Naive thymus-derived CD4-positive, alpha-beta T cell (primary cell): ENCODE data around the gene BTN3A1. TPM values are rescaled to one million over a fixed set of nuclear protein-coding genes. Genes with fewer than 3 reads are reported as not detected.
A peak's percentile ranks its signal among the peaks of the same experiment; 100 is the strongest.

Source experiments
- ATAC-seq: fragments of 150-1000 bp; cut with Tn5 transposase; 2 replicates; pipeline ENCODE4 v1.10.0; 2021; ENCODE audit warnings: mild to moderate bottlenecking, moderate library complexity
- CTCF ChIA-PET: fragments of 350-600 bp; sonication (Branson Sonifier 250); formaldehyde crosslinking; loops from one replicate; lab custom pipeline; 2021; ENCODE audit warnings: antibody characterized with exemption; lab: Charles Lee
- POLR2A ChIA-PET: fragments of 350-600 bp; sonication (Branson Sonifier 250); formaldehyde crosslinking; loops from one replicate; lab custom pipeline; 2021; ENCODE audit warnings: antibody characterized with exemption, inconsistent platforms; lab: Charles Lee
- DNase-seq, 9 donors: peaks; one replicate each; pipeline versions ENCODE4 v3.0.0 to v3.0.0-alpha.2; 2020 to 2022; ENCODE audit warnings: mixed read lengths in 1 of 9
- H3K27ac ChIP-seq: one replicate; pipeline ENCODE4 v1.7.0; 2013; ENCODE audit warnings: mild to moderate bottlenecking, low read depth, low read length, moderate library complexity
- H3K27me3 ChIP-seq, 2 donors: one replicate each; pipeline ENCODE4 v1.7.0; 2013; ENCODE audit warnings: low read length in 2 of 2, mild to moderate bottlenecking in 2 of 2, moderate library complexity in 2 of 2; ENCODE audit not compliant: control insufficient read depth in 2 of 2, insufficient read depth in 2 of 2
- H3K36me3 ChIP-seq, 3 experiments: 1 replicate in 2 of 3; 2 replicates in 1 of 3; pipeline ENCODE4 v1.7.0; 2013; ENCODE audit warnings: low read length in 3 of 3, mild to moderate bottlenecking in 3 of 3, moderate library complexity in 1 of 3; ENCODE audit not compliant: insufficient read depth in 3 of 3, control insufficient read depth in 2 of 3
- H3K4me1 ChIP-seq, 2 donors: one replicate each; pipeline ENCODE4 v1.7.0; 2013; ENCODE audit warnings: low read length in 2 of 2, mild to moderate bottlenecking in 2 of 2, moderate library complexity in 1 of 2; ENCODE audit not compliant: control insufficient read depth in 2 of 2, insufficient read depth in 2 of 2
- H3K4me3 ChIP-seq: 2 replicates; pipeline ENCODE4 v1.7.0; 2013; ENCODE audit warnings: mild to moderate bottlenecking, low read length
- H3K9me3 ChIP-seq, 3 experiments: 1 replicate in 2 of 3; 2 replicates in 1 of 3; pipeline ENCODE4 v1.7.0; 2013; ENCODE audit warnings: low read length in 3 of 3; ENCODE audit not compliant: control insufficient read depth in 2 of 3
- H3K27ac Mint-ChIP-seq, 9 donors: one replicate each; pipeline ENCODE4 v1.8.0; 2020 to 2022; ENCODE audit warnings: mixed read lengths in 9 of 9, mild to moderate bottlenecking in 8 of 9, moderate library complexity in 5 of 9, inconsistent platforms in 2 of 9
- H3K27me3 Mint-ChIP-seq, 5 donors: one replicate each; pipeline ENCODE4 v1.8.0; 2021 to 2022; ENCODE audit warnings: mixed read lengths in 5 of 5, mild to moderate bottlenecking in 1 of 5
- H3K36me3 Mint-ChIP-seq, 5 donors: one replicate each; pipeline ENCODE4 v1.8.0; 2020 to 2022; ENCODE audit warnings: mixed read lengths in 5 of 5, mild to moderate bottlenecking in 3 of 5, inconsistent platforms in 1 of 5
- H3K4me1 Mint-ChIP-seq, 7 donors: one replicate each; pipeline ENCODE4 v1.8.0; 2020 to 2022; ENCODE audit warnings: mixed read lengths in 7 of 7, mild to moderate bottlenecking in 3 of 7, inconsistent platforms in 1 of 7
- H3K4me3 Mint-ChIP-seq, 10 donors: one replicate each; pipeline ENCODE4 v1.8.0; 2020 to 2022; ENCODE audit warnings: mild to moderate bottlenecking in 10 of 10, mixed read lengths in 10 of 10, moderate library complexity in 6 of 10, inconsistent platforms in 2 of 10
- H3K9me3 Mint-ChIP-seq, 11 donors: one replicate each; pipeline ENCODE4 v1.8.0; 2020 to 2022; ENCODE audit warnings: mixed read lengths in 11 of 11, mild to moderate bottlenecking in 4 of 11, inconsistent platforms in 1 of 11, moderate library complexity in 1 of 11
- intact Hi-C, 2 donors: fragments of 100-400 bp; cut with micrococcal nuclease; formaldehyde crosslinking; loops; one replicate each; pipeline ENCODE4 v1.15.1; 2023
- polyA plus RNA-seq, 2 donors: library from polyadenylated mRNA; unstranded; fragments of 300-500 nt; fragmentation: Illumina TruSeq; gene quantifications; one replicate each; pipeline ENCODE4 v1.2.3, GENCODE V29; 2021
- total RNA-seq, 6 experiments: library from RNA in 5 of 6; stranded (reverse) in 5 of 6; gene quantifications; 1 replicate in 5 of 6; 2 replicates in 1 of 6; pipeline ENCODE4 v1.2.3 and lab custom pipeline; 2021 to 2026

The BTN3A1 gene
- total and polyA plus RNA-seq, 7 experiments from 2014 or later: 41.5 to 242 (median 206) TPM

- Mint-ChIP-seq H3K4me3 (no peak overlapping the region), H3K4me1 (peaks cover 13 to 41% (median 29%) of the 10 kb centered on the region in 7 donors), H3K27ac (peak overlapping the region; percentile 12 to 82 (median 44)), H3K9me3 (peaks cover 0 to 14% (median 0%) of the 10 kb centered on the region in 11 donors), H3K36me3 (peaks cover 4 to 88% (median 73%) of the 10 kb centered on the region in 5 donors), H3K27me3 (no peaks in the 10 kb centered on the region)
- no peak overlapping the region for H3K4me3 ChIP-seq
- H3K27ac ChIP-seq: no peak overlapping the region
- peaks cover 32 to 67% (median 34%) of the 10 kb centered on the region in 3 experiments for H3K36me3 ChIP-seq
- no peaks in the 10 kb centered on the region for H3K9me3 ChIP-seq
- intact Hi-C loops: no loop called here
- no peak for DNase-seq
- ATAC-seq: no peak
- H3K27me3 ChIP-seq: no peaks in the 10 kb centered on the region
- POLR2A ChIA-PET: no interaction called here
- H3K4me1 ChIP-seq: peaks cover 12 to 18% of the 10 kb centered on the region in 2 donors
- CTCF ChIA-PET: interaction anchor here (0.6 to 0.8 kb wide), 2 partner anchors 15 to 86 kb away, joined by 3 read pairs; no protein-coding TSS in a partner anchor
Observed at GRCh38 chr6:26411751-26412150, 9.7 kb downstream of the BTN3A1 start.

GRCh38 chr6:26412228-26412627 lies 10.2 kb downstream of the BTN3A1 start:
- Histone ChIP-seq H3K36me3 (peaks cover 27 to 62% (median 29%) of the 10 kb centered on the region in 3 experiments), H3K27me3 (no peaks in the 10 kb centered on the region), H3K27ac (no peak overlapping the region), H3K4me1 (peaks cover 8 to 14% of the 10 kb centered on the region in 2 donors), H3K9me3 (peaks cover 0 to 5% (median 0%) of the 10 kb centered on the region in 3 experiments), H3K4me3 (no peak overlapping the region)
- Mint-ChIP-seq H3K4me1 (peaks cover 9 to 36% (median 24%) of the 10 kb centered on the region in 7 donors), H3K27ac (peak overlapping the region; percentile 13 to 82 (median 44)), H3K36me3 (peaks cover 4 to 86% (median 69%) of the 10 kb centered on the region in 5 donors), H3K4me3 (no peak overlapping the region), H3K27me3 (no peaks in the 10 kb centered on the region), H3K9me3 (peaks cover 0 to 17% (median 3%) of the 10 kb centered on the region in 11 donors)
- no peak for DNase-seq
- ChIA-PET POLR2A (no interaction called here), CTCF (interaction anchor here (0.6 to 0.8 kb wide), 4 partner anchors 15 to 86 kb away, joined by 3 read pairs; partner anchors contain the start of gene BTN2A2)
- intact Hi-C loops: no loop called here
- ATAC-seq: no peak

- H3K27me3 ChIP-seq: no peaks in the 10 kb centered on the region
- H3K36me3 Mint-ChIP-seq: peaks cover 4 to 82% (median 67%) of the 10 kb centered on the region in 5 donors
- peak overlapping the region in 6 of 9 donors; percentile 46 to 87 (median 67) for H3K27ac Mint-ChIP-seq
- H3K4me1 ChIP-seq: peaks cover under 1 to 6% of the 10 kb centered on the region in 2 donors
- H3K9me3 ChIP-seq: peaks cover 0 to 10% (median 0%) of the 10 kb centered on the region in 3 experiments
- no peak overlapping the region for H3K4me3 ChIP-seq
- DNase-seq (no peak), ATAC-seq (no peak)
- intact Hi-C loops: no loop called here
- H3K4me3 Mint-ChIP-seq: no peak overlapping the region
- H3K36me3 ChIP-seq: peaks cover 22 to 55% (median 26%) of the 10 kb centered on the region in 3 experiments
- H3K4me1 Mint-ChIP-seq: peaks cover 3 to 29% (median 17%) of the 10 kb centered on the region in 7 donors
- H3K27ac ChIP-seq: no peak overlapping the region
- ChIA-PET POLR2A (no interaction called here), CTCF (interaction anchor here (0.7 kb wide), 1 partner anchor 78 kb away, joined by 3 read pairs; no protein-coding TSS in a partner anchor)
- no peaks in the 10 kb centered on the region for H3K27me3 Mint-ChIP-seq
- H3K9me3 Mint-ChIP-seq: peaks cover 0 to 21% (median 6%) of the 10 kb centered on the region in 11 donors
Observed at GRCh38 chr6:26412954-26413353, 10.9 kb downstream of the BTN3A1 start.

GRCh38 chr6:26414281-26414680 lies 12.2 kb downstream of the BTN3A1 start:
- Histone ChIP-seq H3K36me3 (peaks cover 20 to 46% (median 26%) of the 10 kb centered on the region in 3 experiments), H3K9me3 (peaks cover 0 to 12% (median 0%) of the 10 kb centered on the region in 3 experiments), H3K4me1 (no peaks in the 10 kb centered on the region), H3K27ac (no peak overlapping the region), H3K4me3 (no peak overlapping the region), H3K27me3 (no peaks in the 10 kb centered on the region)
- Mint-ChIP-seq H3K27me3 (no peaks in the 10 kb centered on the region), H3K4me1 (peaks cover 3 to 22% (median 13%) of the 10 kb centered on the region in 7 donors), H3K9me3 (peaks cover 0 to 33% (median 6%) of the 10 kb centered on the region in 11 donors), H3K4me3 (no peak overlapping the region), H3K27ac (peak overlapping the region in 2 of 9 donors; percentile 32 to 65), H3K36me3 (peaks cover 4 to 78% (median 64%) of the 10 kb centered on the region in 5 donors)
- DNase-seq (no peak), ATAC-seq (no peak)
- ChIA-PET CTCF (no interaction called here), POLR2A (interaction anchor here (0.6 to 1.1 kb wide), 3 partner anchors 13 to 60 kb away, joined by 3 read pairs; no protein-coding TSS in a partner anchor)
- intact Hi-C loops: no loop called here

GRCh38 chr6:26415036-26415614 lies 13.1 kb downstream of the BTN3A1 start:
- Histone ChIP-seq H3K9me3 (peaks cover 0 to 12% (median 0%) of the 10 kb centered on the region in 3 experiments), H3K27me3 (no peaks in the 10 kb centered on the region), H3K4me3 (no peak overlapping the region), H3K36me3 (peaks cover 12 to 37% (median 18%) of the 10 kb centered on the region in 3 experiments), H3K27ac (no peak overlapping the region), H3K4me1 (no peaks in the 10 kb centered on the region)
- ATAC-seq (no peak), DNase-seq (no peak)
- peaks cover 0 to 33% (median 6%) of the 10 kb centered on the region in 11 donors for H3K9me3 Mint-ChIP-seq
- no peaks in the 10 kb centered on the region for H3K27me3 Mint-ChIP-seq
- ChIA-PET POLR2A (interaction anchor here (0.6 to 1.1 kb wide), 2 partner anchors 14 to 34 kb away, joined by 3 read pairs; no protein-coding TSS in a partner anchor), CTCF (no interaction called here)
- peaks cover 4 to 75% (median 56%) of the 10 kb centered on the region in 5 donors for H3K36me3 Mint-ChIP-seq
- H3K4me3 Mint-ChIP-seq: no peak overlapping the region
- peaks cover 3 to 22% (median 13%) of the 10 kb centered on the region in 7 donors for H3K4me1 Mint-ChIP-seq
- intact Hi-C loops: no loop called here
- H3K27ac Mint-ChIP-seq: no peak overlapping the region

- ChIA-PET CTCF (no interaction called here), POLR2A (interaction anchor here (1.0 kb wide), 1 partner anchor 224 kb away, joined by 3 read pairs; no protein-coding TSS in a partner anchor)
- Histone ChIP-seq H3K4me3 (no peak overlapping the region), H3K9me3 (peaks cover 0 to 12% (median 0%) of the 10 kb centered on the region in 3 experiments), H3K27ac (no peak overlapping the region), H3K36me3 (peaks cover 8 to 34% (median 15%) of the 10 kb centered on the region in 3 experiments), H3K4me1 (peaks cover 2 to 5% of the 10 kb centered on the region in 2 donors), H3K27me3 (no peaks in the 10 kb centered on the region)
- H3K27me3 Mint-ChIP-seq: no peaks in the 10 kb centered on the region
- DNase-seq (no peak), ATAC-seq (no peak)
- H3K9me3 Mint-ChIP-seq: peaks cover 0 to 33% (median 6%) of the 10 kb centered on the region in 11 donors
- intact Hi-C loops: no loop called here
- peaks cover 3 to 19% (median 10%) of the 10 kb centered on the region in 7 donors for H3K4me1 Mint-ChIP-seq
- H3K36me3 Mint-ChIP-seq: peaks cover under 1 to 73% (median 52%) of the 10 kb centered on the region in 5 donors
- peak overlapping the region in 1 of 9 donors; percentile 28 for H3K27ac Mint-ChIP-seq
- H3K4me3 Mint-ChIP-seq: no peak overlapping the region
Observed at GRCh38 chr6:26415791-26416190, 13.7 kb downstream of the BTN3A1 start.
